HFFc6 (cell line): Measurements from ENCODE around the gene DPYD. TPM values are rescaled to one million over a fixed set of nuclear protein-coding genes. Genes with fewer than 3 reads are reported as not detected.

Source experiments
- DNase-seq: peaks from one replicate; pipeline ENCODE4 v3.0.0-alpha.2; 2018
- H3K27ac Mint-ChIP-seq: 2 replicates; pipeline ENCODE4 v1.8.0; 2020; ENCODE audit warnings: mild to moderate bottlenecking, mixed read lengths
- H3K27me3 Mint-ChIP-seq: 2 replicates; pipeline ENCODE4 v1.8.0; 2021; ENCODE audit warnings: mild to moderate bottlenecking, moderate library complexity, mixed read lengths; ENCODE audit not compliant: insufficient read depth
- H3K36me3 Mint-ChIP-seq: 2 replicates; pipeline ENCODE4 v1.8.0; 2021; ENCODE audit warnings: low read depth, mixed read lengths
- H3K4me1 Mint-ChIP-seq: 2 replicates; pipeline ENCODE4 v1.8.0; 2020; ENCODE audit warnings: low read depth, mixed read lengths
- H3K4me3 Mint-ChIP-seq: 2 replicates; pipeline ENCODE4 v1.8.0; 2020; ENCODE audit warnings: mild to moderate bottlenecking, moderate library complexity, mixed read lengths
- H3K9me3 Mint-ChIP-seq: 2 replicates; pipeline ENCODE4 v1.8.0; 2020; ENCODE audit warnings: mild to moderate bottlenecking, mixed read lengths
- CTCF ChIP-seq: fragments of 200-600 bp; sonication (generic); IDR thresholded peaks from 2 replicates; pipeline ENCODE4 v1.5.0; 2021; ENCODE audit warnings: antibody characterized with exemption, mild to moderate bottlenecking
- total RNA-seq, 6 experiments: library from RNA; stranded (reverse); fragmentation: NEBNext Ultra II Directional; extraction: Animal tissue kit (Norgen Biotek cat#: 25700); gene quantifications; 2 replicates in 1 of 6; 3 replicates in 5 of 6; pipeline ENCODE4 v1.2.3, GENCODE V29; 2021

The DPYD gene
- total RNA-seq, 6 experiments from 2014 or later, result 37.0 to 77.8 (median 67.9) TPM

- Mint-ChIP-seq H3K9me3 (no peaks in the 10 kb centered on the region), H3K36me3 (peaks cover 40% of the 10 kb centered on the region), H3K27me3 (no peaks in the 10 kb centered on the region; the same call in 1 of the 2 replicates), H3K4me3 (no peak overlapping the region), H3K27ac (no peak overlapping the region; the same call in 1 of the 2 replicates), H3K4me1 (peaks cover 49% of the 10 kb centered on the region)
- TF ChIP-seq CTCF, result no peak
- no peak for DNase-seq
Measured at GRCh38 chr1:97812076-97812475, 108.8 kb downstream of the DPYD start.

DNA sequence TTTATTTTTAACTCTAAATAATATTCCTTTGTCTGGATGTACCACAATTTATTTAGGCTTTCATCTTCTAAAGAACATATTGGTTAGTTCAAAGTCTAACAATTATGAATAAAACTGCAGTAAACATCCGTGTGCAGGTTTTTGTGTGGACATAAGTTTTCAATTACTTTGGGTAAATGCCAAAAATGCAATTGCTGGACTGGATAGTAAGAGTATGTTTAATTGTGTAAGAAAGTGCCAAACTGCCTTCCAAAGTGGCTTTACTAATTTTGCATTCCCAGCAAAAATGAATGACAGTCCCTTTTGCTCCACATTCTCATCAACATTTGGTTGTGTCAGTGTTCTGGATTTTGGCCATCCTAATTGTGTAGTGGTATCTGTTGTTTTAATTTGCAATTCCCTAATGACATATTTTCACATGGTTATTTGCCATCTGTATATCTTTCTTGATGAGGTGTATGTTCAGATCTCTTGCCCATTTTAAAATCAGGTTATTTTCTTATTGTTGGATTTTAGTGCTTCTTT is 113.8 kb downstream of the DPYD start:
- DNase-seq, result no peak
- Mint-ChIP-seq H3K27ac (no peak overlapping the region), H3K9me3 (no peaks in the 10 kb centered on the region), H3K27me3 (no peaks in the 10 kb centered on the region), H3K4me3 (no peak overlapping the region), H3K36me3 (peaks cover 31% of the 10 kb centered on the region), H3K4me1 (peaks cover 35% of the 10 kb centered on the region)
- no peak for TF ChIP-seq CTCF

- TF ChIP-seq CTCF, result no peak
- H3K9me3 Mint-ChIP-seq, result no peaks in the 10 kb centered on the region
- no peak overlapping the region for H3K27ac Mint-ChIP-seq
- H3K4me3 Mint-ChIP-seq, result no peak overlapping the region
- H3K27me3 Mint-ChIP-seq, result no peaks in the 10 kb centered on the region
- DNase-seq, result no peak
- peaks cover 28% of the 10 kb centered on the region for H3K36me3 Mint-ChIP-seq
- peaks cover 32% of the 10 kb centered on the region for H3K4me1 Mint-ChIP-seq
Measured at GRCh38 chr1:97806326-97806725, 114.5 kb downstream of the DPYD start.

DNA sequence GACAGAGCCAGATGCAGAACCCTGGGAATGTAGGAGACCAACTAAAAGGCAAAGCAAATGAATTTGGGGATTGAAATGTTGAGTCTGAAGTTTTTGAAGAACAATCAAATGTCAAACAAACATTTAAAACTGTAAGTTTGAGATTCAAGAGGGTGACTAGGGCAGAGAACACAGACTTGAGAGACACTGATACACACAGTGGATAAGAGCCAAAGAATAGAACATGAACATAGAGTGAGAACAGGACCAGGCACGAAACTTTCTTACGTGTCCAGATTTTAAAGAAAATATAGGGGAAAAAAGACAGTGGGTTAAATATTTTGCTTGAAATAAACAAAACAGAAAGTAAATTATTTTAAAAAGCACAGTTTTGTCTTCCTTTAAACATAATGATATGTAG is 115.7 kb downstream of the DPYD start:
- H3K4me1 Mint-ChIP-seq, result peaks cover 32% of the 10 kb centered on the region

DNA sequence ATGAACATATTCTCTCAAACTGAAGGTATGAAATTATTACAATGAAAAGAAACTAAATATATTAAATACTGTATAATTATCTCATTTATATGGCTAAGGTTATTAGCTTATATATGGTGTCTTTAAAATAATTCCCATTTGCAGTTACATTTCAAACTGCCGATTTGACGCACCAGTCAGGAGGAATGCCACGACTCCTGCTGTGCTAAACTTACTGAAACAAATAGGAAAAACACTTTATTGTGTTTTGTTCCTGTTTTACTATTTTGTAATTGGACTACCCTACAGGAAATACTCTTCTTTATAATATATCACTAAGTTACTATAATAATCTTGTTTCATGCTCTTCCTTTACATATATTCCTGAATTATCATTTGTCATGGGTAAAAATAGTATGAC is 117.8 kb downstream of the DPYD start:
- no peaks in the 10 kb centered on the region for H3K27me3 Mint-ChIP-seq
- H3K27ac Mint-ChIP-seq, result no peak overlapping the region
- peaks cover 32% of the 10 kb centered on the region for H3K4me1 Mint-ChIP-seq
- TF ChIP-seq CTCF, result no peak
- no peaks in the 10 kb centered on the region for H3K9me3 Mint-ChIP-seq
- peaks cover 4% of the 10 kb centered on the region; the same call in 1 of the 2 replicates for H3K36me3 Mint-ChIP-seq
- DNase-seq, result no peak
- H3K4me3 Mint-ChIP-seq, result no peak overlapping the region

More for the DNA sequence above, 115.7 kb downstream of the DPYD start:
- H3K27ac Mint-ChIP-seq, result no peak overlapping the region
- no peak overlapping the region for H3K4me3 Mint-ChIP-seq
- H3K36me3 Mint-ChIP-seq, result peaks cover 17% of the 10 kb centered on the region
- no peak for TF ChIP-seq CTCF
- no peaks in the 10 kb centered on the region for H3K27me3 Mint-ChIP-seq
- DNase-seq, result no peak
- no peaks in the 10 kb centered on the region for H3K9me3 Mint-ChIP-seq

DNA sequence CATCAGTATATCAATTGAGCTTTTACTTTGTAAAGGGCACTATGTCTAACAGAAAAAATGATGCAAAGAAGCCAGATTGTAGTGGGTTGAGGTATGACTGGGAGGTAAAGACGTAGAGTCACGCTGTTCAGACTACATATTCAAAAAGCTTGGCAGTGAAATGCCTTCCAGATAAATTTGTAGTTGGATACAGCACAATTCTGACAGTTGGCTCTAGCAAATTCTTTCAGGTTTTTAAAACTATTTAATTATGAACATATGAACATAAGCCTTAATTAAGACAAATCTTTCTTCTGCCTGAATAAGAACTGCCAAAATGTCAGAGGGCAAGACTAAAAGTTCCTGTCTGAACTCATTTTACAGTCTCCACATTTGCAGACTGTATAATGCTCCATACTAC is 118.8 kb downstream of the DPYD start:
- H3K27ac Mint-ChIP-seq, result no peak overlapping the region
- no peak for DNase-seq
- TF ChIP-seq CTCF, result no peak
- H3K27me3 Mint-ChIP-seq, result no peaks in the 10 kb centered on the region
- H3K36me3 Mint-ChIP-seq, result no peaks in the 10 kb centered on the region
- H3K4me1 Mint-ChIP-seq, result peaks cover 32% of the 10 kb centered on the region
- H3K9me3 Mint-ChIP-seq, result no peaks in the 10 kb centered on the region
- H3K4me3 Mint-ChIP-seq, result no peak overlapping the region
